Measurements from ENCODE around the gene WDHD1. TPM values are rescaled to one million over a fixed set of nuclear protein-coding genes. Genes with fewer than 3 reads are reported as not detected.

WDHD1 gene
- total and polyA plus RNA-seq, 2 of the 8 experiments (the other 6 are each of a cell fraction or from before 2014, with no cell fraction given) = 17.8 to 87.9 TPM

- TF ChIP-seq CHD7 (IDR thresholded peaks at IDR 0.05; ENCODE audit: insufficient replicate concordance, low read length) (no peak), E2F6 (IDR thresholded peaks at IDR 0.05) (no peak), CHD2 (IDR thresholded peaks at IDR 0.05; ENCODE audit: low read length) (no peak), KDM5A (IDR thresholded peaks at IDR 0.05; ENCODE audit: low read length) (no peak), JUND (IDR thresholded peaks at IDR 0.05; ENCODE audit: low read length) (no peak), KDM1A (IDR thresholded peaks at IDR 0.05; ENCODE audit: borderline replicate concordance, low read length) (no peak), RXRA (IDR thresholded peaks at IDR 0.05; ENCODE audit: insufficient read depth, low read depth, low read length) (no peak), HDAC2 (IDR thresholded peaks at IDR 0.05; ENCODE audit: borderline replicate concordance in 1 of 2, low read depth in 2 of 2, low read length in 2 of 2) (no peak), KDM4A (IDR thresholded peaks at IDR 0.05; ENCODE audit: low read depth, low read length, severe bottlenecking) (no peak), SAP30 (IDR thresholded peaks at IDR 0.05; ENCODE audit: insufficient read depth, insufficient replicate concordance, low read length) (no peak)
These were observed 106.8 kb downstream of the WDHD1 start (continued) for GRCh38 chr14:54920052-54920451.

Measured in H1 (cell line).